HepG2 (cell line): ENCODE data around the gene CA9. TPM values are rescaled to one million over a fixed set of nuclear protein-coding genes. Genes with fewer than 3 reads are reported as not detected.
A peak's percentile ranks its signal among the peaks of the same experiment; 100 is the strongest.

Experiments used
- ATAC-seq: fragments of 200-7000 bp; cut with Tn5 transposase; 3 replicates; pipeline ENCODE4 v1.9.1; 2020; ENCODE audit warnings: mild to moderate bottlenecking, moderate library complexity
- BruUV-seq: library from RNA; stranded (reverse); fragments of 400-500 nt; replicated peaks from 2 replicates; lab custom pipeline; 2021; lab: Mats Ljungman, UMichigan
- CTCF ChIA-PET: fragments of 300-600 bp; formaldehyde crosslinking; extraction: SDS; loops from one replicate; lab custom pipeline; 2021; ENCODE audit warnings: low total read pairs, inconsistent platforms, low intra/inter-chr PET ratio; lab: Yijun Ruan, JAX
- POLR2A ChIA-PET: fragments of 350-600 bp; sonication (Branson Sonifier 250); formaldehyde crosslinking; loops from one replicate; lab custom pipeline; 2020; ENCODE audit warnings: antibody characterized with exemption, inconsistent platforms; lab: Yijun Ruan, JAX
- DNase-seq: peaks from one replicate; pipeline ENCODE4 v3.0.0-alpha.2; 2015; ENCODE audit warnings: low spot score
- FAIRE-seq: peaks from 3 replicates; lab custom pipeline; 2011; peaks lifted over from hg19 to GRCh38; lab: Jason Lieb, UNC
- H2AFZ ChIP-seq: one replicate; pipeline ENCODE4 v1.6.1; 2011; ENCODE audit warnings: low read length, inconsistent platforms
- H3K27ac ChIP-seq: fragments of 300-600 bp; 3 replicates; pipeline ENCODE4 v1.8.0; 2011; ENCODE audit warnings: mixed run types, mild to moderate bottlenecking, mixed read lengths, low read length, inconsistent platforms; ENCODE audit not compliant: insufficient read depth; ENCODE audit errors: extremely low read length
- H3K27me3 ChIP-seq, 2 experiments: fragments of 200-600 bp in 1 of 2; 2 replicates in 1 of 2; 3 replicates in 1 of 2; pipeline versions ENCODE4 v1.6.0 to v1.8.0; 2011; ENCODE audit warnings: low read length in 2 of 2, mild to moderate bottlenecking in 2 of 2, moderate library complexity in 2 of 2, inconsistent platforms in 1 of 2; ENCODE audit not compliant: insufficient read depth in 2 of 2, control insufficient read depth in 1 of 2
- H3K36me3 ChIP-seq, 2 experiments: fragments of 200-600 bp in 1 of 2; replicated peaks in 1 of 2; 2 replicates in 1 of 2; 3 replicates in 1 of 2; pipeline versions ENCODE4 v1.5.1 to v1.8.0; 2011; ENCODE audit warnings: low read length in 2 of 2, inconsistent platforms in 1 of 2; ENCODE audit not compliant: insufficient read depth in 2 of 2, control insufficient read depth in 1 of 2
- H3K4me1 ChIP-seq: 2 replicates; pipeline ENCODE4 v1.5.1; 2012; ENCODE audit warnings: low read length, inconsistent platforms; ENCODE audit not compliant: insufficient read depth
- H3K4me2 ChIP-seq: 2 replicates; pipeline ENCODE4 v1.6.0; 2011; ENCODE audit warnings: low read depth, low read length, inconsistent platforms
- H3K4me3 ChIP-seq, 3 experiments: fragments of 200-600 bp in 1 of 3; sonication (generic), shearing (Covaris generic) in 1 of 3; replicated peaks in 1 of 3; 2 replicates each; pipeline ENCODE4 v1.5.1; 2011 to 2016; ENCODE audit warnings: low read length in 3 of 3, inconsistent platforms in 2 of 3, low read depth in 2 of 3, mild to moderate bottlenecking in 2 of 3, control low read depth in 1 of 3, mixed read lengths in 1 of 3; ENCODE audit not compliant: insufficient read depth in 1 of 3
- H3K79me2 ChIP-seq: one replicate; pipeline ENCODE4 v1.6.1; 2011; ENCODE audit warnings: low read length, inconsistent platforms; ENCODE audit not compliant: insufficient read depth
- H3K9ac ChIP-seq: 2 replicates; pipeline ENCODE4 v1.6.0; 2011; ENCODE audit warnings: mild to moderate bottlenecking, low read depth, low read length, inconsistent platforms; ENCODE audit not compliant: insufficient read depth
- H3K9me3 ChIP-seq: 2 replicates; pipeline ENCODE4 v1.5.1; 2012; ENCODE audit warnings: mild to moderate bottlenecking, low read length
- H4K20me1 ChIP-seq: 2 replicates; pipeline ENCODE4 v1.6.0; 2011; ENCODE audit warnings: inconsistent platforms, mild to moderate bottlenecking, low read length, moderate library complexity; ENCODE audit not compliant: insufficient read depth
- ATF7 ChIP-seq, 2 experiments: fragments of 450-650 bp in 1 of 2; sonication (generic) in 1 of 2; formaldehyde crosslinking in 1 of 2; IDR thresholded peaks; 2 replicates each; pipeline versions ENCODE4 v1.4.0 to v1.6.1; 2016 to 2020; ENCODE audit warnings: antibody characterized with exemption in 1 of 2, mild to moderate bottlenecking in 1 of 2, missing genetic modification reagents in 1 of 2
- ETV6 ChIP-seq: sonication (generic); formaldehyde crosslinking; conservative IDR thresholded peaks from 2 replicates; pipeline ENCODE4 v1.4.0; 2020; ENCODE audit warnings: missing genetic modification reagents
- EZH2 ChIP-seq: conservative IDR thresholded peaks from 2 replicates; pipeline ENCODE4 v1.6.1; 2012; ENCODE audit warnings: mild to moderate bottlenecking, low read depth, low read length, moderate library complexity
- HINFP ChIP-seq: sonication (generic); formaldehyde crosslinking; IDR thresholded peaks from 2 replicates; pipeline ENCODE4 v1.4.0; 2020; ENCODE audit warnings: low read depth, mild to moderate bottlenecking, missing genetic modification reagents
- HOXA5 ChIP-seq: sonication (generic); formaldehyde crosslinking; IDR thresholded peaks from 2 replicates; pipeline ENCODE4 v1.4.0; 2020; ENCODE audit warnings: missing genetic modification reagents
- KLF16 ChIP-seq, 2 experiments: sonication (generic) in 1 of 2; formaldehyde crosslinking in 1 of 2; IDR thresholded peaks; 2 replicates each; pipeline versions ENCODE4 v1.6.1 to v1.8.0; 2016 to 2023; ENCODE audit warnings: missing genetic modification reagents in 2 of 2, missing compliant biosample characterization in 1 of 2
- ZBTB7B ChIP-seq: sonication (generic); formaldehyde crosslinking; IDR thresholded peaks from 2 replicates; pipeline ENCODE4 v1.4.0; 2020; ENCODE audit warnings: missing genetic modification reagents
- ZFP36L1 ChIP-seq: sonication (generic); formaldehyde crosslinking; IDR thresholded peaks from 2 replicates; pipeline ENCODE4 v1.8.0; 2022; ENCODE audit warnings: mild to moderate bottlenecking, missing genetic modification reagents, moderate library complexity
- ZNF124 ChIP-seq: sonication (generic); formaldehyde crosslinking; IDR thresholded peaks from 2 replicates; pipeline ENCODE4 v1.4.0; 2020; ENCODE audit warnings: missing genetic modification reagents
- ZNF136 ChIP-seq: sonication (generic); formaldehyde crosslinking; IDR thresholded peaks from 2 replicates; pipeline ENCODE4 v1.8.1; 2022; ENCODE audit warnings: low read depth, mild to moderate bottlenecking, moderate library complexity, missing genetic modification reagents
- ZNF138 ChIP-seq: sonication (generic); formaldehyde crosslinking; IDR thresholded peaks from 2 replicates; pipeline ENCODE4 v1.5.0; 2020; ENCODE audit warnings: mild to moderate bottlenecking, low read depth, missing genetic modification reagents
- ZNF737 ChIP-seq: sonication (generic); formaldehyde crosslinking; IDR thresholded peaks from 2 replicates; pipeline ENCODE4 v1.5.0; 2020; ENCODE audit warnings: missing genetic modification reagents, mild to moderate bottlenecking, borderline replicate concordance
- ZNF841 ChIP-seq: sonication (generic); formaldehyde crosslinking; IDR thresholded peaks from 2 replicates; pipeline ENCODE4 v1.8.1; 2023; ENCODE audit warnings: missing genetic modification reagents, borderline replicate concordance
- ZSCAN22 ChIP-seq: sonication (generic); formaldehyde crosslinking; IDR thresholded peaks from 2 replicates; pipeline ENCODE4 v1.4.0; 2020; ENCODE audit warnings: mild to moderate bottlenecking, missing genetic modification reagents
- WGBS: methylation state at CpG from one replicate; pipeline ENCODE4 v1.1.6; 2017; ENCODE audit warnings: low lambda C conversion rate; 5-methylcytosine and 5-hydroxymethylcytosine counted together
- in situ Hi-C: cut with HindIII; loops from 2 replicates; pipeline ENCODE4 v1.10.0; 2017; ENCODE audit warnings: low pct_unique_long_range_greater_than_20kb; ENCODE audit not compliant: extremely low pct_ligation_motif_present
- intact Hi-C: fragments of 100-400 bp; cut with micrococcal nuclease; formaldehyde crosslinking; loops from one replicate; pipeline ENCODE4 v1.10.0; 2022; ENCODE audit not compliant: unreplicated experiment
- polyA plus RNA-seq, 8 experiments: library from polyadenylated mRNA; depleted of rRNA in 3 of 8; stranded (reverse) in 7 of 8; unstranded in 1 of 8; fragments of >200 nt; fragmentation: Illumina TruSeq in 4 of 8; extraction: Trizol in 4 of 8; gene quantifications; 2 replicates each; pipeline versions ENCODE4 v1.2.1 to v1.2.3, GENCODE V29; 2011 to 2016; ENCODE audit warnings: low read depth in 4 of 8, missing spikeins in 1 of 8, mixed read lengths in 1 of 8; ENCODE audit not compliant: insufficient read depth in 1 of 8
- total RNA-seq, 5 experiments: library from RNA; depleted of rRNA; stranded (reverse); fragments of >200 nt; fragmentation: Illumina TruSeq; extraction: Trizol; gene quantifications; 2 replicates each; pipeline ENCODE4 v1.2.3, GENCODE V29; 2016; ENCODE audit warnings: low read depth in 1 of 5
- TF ChIP-seq, protein P1 (sequence below): sonication (generic); formaldehyde crosslinking; IDR thresholded peaks from 2 replicates; pipeline ENCODE4 v1.4.0; 2020; ENCODE audit warnings: missing genetic modification reagents

The CA9 gene
- total and polyA plus RNA-seq, 2 of the 13 experiments (the other 11 are each of a cell fraction or from before 2014, with no cell fraction given), result 0.13 to 152 TPM

DNA sequence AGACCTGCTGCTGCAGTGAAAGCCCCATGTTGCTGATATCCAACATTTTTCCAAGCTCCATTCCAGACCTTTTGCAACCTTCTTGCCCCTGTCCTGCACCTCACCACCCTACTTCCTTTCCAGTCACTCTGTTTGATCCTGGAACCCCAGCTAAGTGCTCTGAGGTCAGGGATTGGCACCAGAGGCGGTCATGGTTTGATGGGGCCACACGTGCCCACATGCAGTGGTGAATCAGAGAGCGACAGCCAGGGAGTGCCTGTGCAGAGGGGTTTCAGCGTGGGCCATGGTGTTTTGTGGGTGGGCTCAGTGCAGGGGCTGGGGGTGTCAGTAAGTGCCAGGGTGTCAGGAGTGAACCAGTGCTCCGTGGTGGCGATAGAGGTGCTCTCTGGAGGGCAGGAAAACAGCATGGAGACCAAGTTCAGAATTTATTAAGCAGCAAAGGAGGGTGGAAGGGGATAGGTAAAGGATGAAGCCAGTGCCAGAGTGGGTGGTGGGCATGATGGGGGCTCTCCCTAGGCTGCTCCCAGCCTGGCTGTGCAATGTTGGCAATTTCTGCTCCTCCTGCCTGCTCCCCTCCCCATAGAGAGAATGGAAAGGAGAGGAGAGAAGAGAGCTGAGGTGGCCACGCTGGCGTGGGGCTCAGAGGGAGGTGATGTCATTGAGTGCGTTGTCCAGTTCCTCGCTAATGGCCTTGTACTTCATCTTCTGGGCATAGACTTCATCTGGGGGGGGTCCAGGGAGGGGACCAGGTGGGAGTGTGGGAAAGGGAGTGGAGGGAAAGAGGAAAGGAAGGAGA is 9.0 kb downstream of the CA9 start:
- no peak for FAIRE-seq

DNA sequence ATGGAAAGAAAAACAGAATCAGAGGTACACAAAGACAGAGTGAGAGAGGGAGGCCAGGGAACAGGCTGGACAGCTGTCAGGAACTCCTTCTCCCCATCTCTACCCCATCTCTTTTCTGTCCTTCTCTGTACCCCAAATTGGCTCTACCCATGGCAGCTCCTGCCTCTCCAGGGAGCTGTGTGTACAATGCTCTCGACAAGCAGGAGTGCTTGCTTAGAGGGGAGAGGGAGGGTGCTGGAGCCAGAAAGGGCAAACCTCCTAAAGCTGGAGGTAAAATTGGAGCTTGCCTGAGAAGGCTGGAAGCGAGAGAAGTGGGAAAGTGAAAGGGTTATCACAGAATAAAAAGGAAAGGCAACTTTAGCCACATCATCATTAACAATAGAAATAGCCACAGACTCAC is 9.6 kb downstream of the CA9 start:
- peaks cover 34% of the 10 kb centered on the region for H3K4me1 ChIP-seq
- CTCF ChIA-PET, result no interaction called here
- H2AFZ ChIP-seq, result no peak overlapping the region
- no peak for ATAC-seq
- no peak for FAIRE-seq
- no peak overlapping the region for H3K4me3 ChIP-seq
- no peaks in the 10 kb centered on the region for H3K79me2 ChIP-seq
- H3K9ac ChIP-seq, result no peak overlapping the region
- no peak overlapping the region for H3K4me2 ChIP-seq
- BruUV-seq, result no TSS peak
- in situ Hi-C loops, result no loop called here
- WGBS, result 68% methylated on average over 2 of the region's 2 CpGs
- H3K36me3 ChIP-seq, result no peaks in the 10 kb centered on the region
- H3K27ac ChIP-seq, result no peak overlapping the region
- no peaks in the 10 kb centered on the region for H3K27me3 ChIP-seq
- no peak for DNase-seq
- H3K9me3 ChIP-seq, result no peaks in the 10 kb centered on the region
- no peaks in the 10 kb centered on the region for H4K20me1 ChIP-seq
- POLR2A ChIA-PET, result no interaction called here
- intact Hi-C loops, result no loop called here
- no peak for TF ChIP-seq ZNF841 (CRISPR knock-in tag)
- TF ChIP-seq EZH2, result no peak
- TF ChIP-seq ZSCAN22 (CRISPR knock-in tag), result no peak
- no peak for TF ChIP-seq ZNF124
- no peak for TF ChIP-seq ZFP36L1 (CRISPR knock-in tag)
- TF ChIP-seq ETV6 (CRISPR knock-in tag), result no peak
- TF ChIP-seq HOXA5 (CRISPR knock-in tag), result no peak
- TF ChIP-seq ZBTB7B (CRISPR knock-in tag), result no peak
- TF ChIP-seq ZNF136 (CRISPR knock-in tag), result no peak
- TF ChIP-seq, protein P1, sequence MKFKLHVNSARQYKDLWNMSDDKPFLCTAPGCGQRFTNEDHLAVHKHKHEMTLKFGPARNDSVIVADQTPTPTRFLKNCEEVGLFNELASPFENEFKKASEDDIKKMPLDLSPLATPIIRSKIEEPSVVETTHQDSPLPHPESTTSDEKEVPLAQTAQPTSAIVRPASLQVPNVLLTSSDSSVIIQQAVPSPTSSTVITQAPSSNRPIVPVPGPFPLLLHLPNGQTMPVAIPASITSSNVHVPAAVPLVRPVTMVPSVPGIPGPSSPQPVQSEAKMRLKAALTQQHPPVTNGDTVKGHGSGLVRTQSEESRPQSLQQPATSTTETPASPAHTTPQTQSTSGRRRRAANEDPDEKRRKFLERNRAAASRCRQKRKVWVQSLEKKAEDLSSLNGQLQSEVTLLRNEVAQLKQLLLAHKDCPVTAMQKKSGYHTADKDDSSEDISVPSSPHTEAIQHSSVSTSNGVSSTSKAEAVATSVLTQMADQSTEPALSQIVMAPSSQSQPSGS, result no peak
- no peak for TF ChIP-seq ZNF737
- no peak for TF ChIP-seq KLF16 (CRISPR knock-in tag; IDR thresholded peaks at IDR 0.05)
- no peak for TF ChIP-seq ZNF138 (CRISPR knock-in tag)

More for the DNA sequence above, 9.0 kb downstream of the CA9 start:
- in situ Hi-C loops, result no loop called here
- no TSS peak for BruUV-seq
- POLR2A ChIA-PET, result no interaction called here
- no peak for ATAC-seq
- no peaks in the 10 kb centered on the region for H3K36me3 ChIP-seq
- peaks cover 28% of the 10 kb centered on the region for H3K4me1 ChIP-seq
- intact Hi-C loops, result no loop called here
- H3K4me2 ChIP-seq, result no peak overlapping the region
- TF ChIP-seq ATF7 (IDR thresholded peaks at IDR 0.05) (0 out of 2 replicates have a peak, but pooled peaks have one; percentile 5), ATF7 (CRISPR knock-in tag; IDR thresholded peaks at IDR 0.05) (no peak), HINFP (CRISPR knock-in tag) (no peak)
- no peak for DNase-seq
- CTCF ChIA-PET, result no interaction called here
- no peaks in the 10 kb centered on the region for H3K27me3 ChIP-seq
- H3K27ac ChIP-seq, result no peak overlapping the region
- no peak overlapping the region for H3K4me3 ChIP-seq
- no peak overlapping the region for H3K9ac ChIP-seq
- 89% methylated on average over 10 of the region's 10 CpGs for WGBS
- no peaks in the 10 kb centered on the region for H4K20me1 ChIP-seq
- no peak overlapping the region for H2AFZ ChIP-seq
- H3K79me2 ChIP-seq, result no peaks in the 10 kb centered on the region
- no peaks in the 10 kb centered on the region for H3K9me3 ChIP-seq
